WTC11 (cell line): Measurements from ENCODE around the gene SI. TPM values are rescaled to one million over a fixed set of nuclear protein-coding genes. Genes with fewer than 3 reads are reported as not detected.

Source experiments
- GTF2I ChIP-seq: fragments of 250-450 bp; sonication (Bioruptor Pico); conservative IDR thresholded peaks from 2 replicates; pipeline ENCODE4 v1.4.0; 2021; ENCODE audit warnings: mild to moderate bottlenecking
- MAX ChIP-seq: sonication (generic); formaldehyde crosslinking; IDR thresholded peaks from 2 replicates; pipeline ENCODE4 v1.8.0; 2022; ENCODE audit warnings: mild to moderate bottlenecking, missing genetic modification reagents
- RORB ChIP-seq: fragments of 250-450 bp; sonication (Bioruptor Pico); IDR thresholded peaks from 2 replicates; pipeline ENCODE4 v1.9.0; 2021; ENCODE audit warnings: mild to moderate bottlenecking
- STAT6 ChIP-seq: sonication (generic); formaldehyde crosslinking; conservative IDR thresholded peaks from 2 replicates; pipeline ENCODE4 v1.8.1; 2023; ENCODE audit warnings: mild to moderate bottlenecking, low read depth, missing genetic modification reagents, moderate library complexity
- TP53 ChIP-seq: sonication (generic); formaldehyde crosslinking; IDR thresholded peaks from 2 replicates; pipeline ENCODE4 v1.8.1; 2023; ENCODE audit warnings: mild to moderate bottlenecking, missing genetic modification reagents
- ZBTB43 ChIP-seq: sonication (generic); formaldehyde crosslinking; IDR thresholded peaks from 2 replicates; pipeline ENCODE4 v1.8.1; 2023; ENCODE audit warnings: mild to moderate bottlenecking, missing genetic modification reagents
- ZNF317 ChIP-seq: sonication (generic); formaldehyde crosslinking; IDR thresholded peaks from 2 replicates; pipeline ENCODE4 v1.8.1; 2023; ENCODE audit warnings: low read depth, mild to moderate bottlenecking, moderate library complexity, missing genetic modification reagents, borderline replicate concordance
- ZNF512 ChIP-seq: sonication (generic); formaldehyde crosslinking; IDR thresholded peaks from 2 replicates; pipeline ENCODE4 v1.8.1; 2022; ENCODE audit warnings: missing genetic modification reagents, borderline replicate concordance
- total RNA-seq: library from RNA; stranded (reverse); gene quantifications from 3 replicates; pipeline ENCODE4 v1.2.3, GENCODE V29; 2021

The SI gene
- total RNA-seq, 1 experiment from 2014 or later, result not detected

- TF ChIP-seq ZBTB43 (CRISPR knock-in tag) (no peak), ZNF512 (CRISPR knock-in tag) (no peak), MAX (CRISPR knock-in tag) (no peak), RORB (CRISPR knock-in tag) (no peak), ZNF317 (CRISPR knock-in tag) (no peak), STAT6 (CRISPR knock-in tag) (no peak), GTF2I (no peak), TP53 (no peak)
These were observed 148.7 kb downstream of the SI start (continued) for GRCh38 chr3:164929642-164930041.

Other genes with a start within 250 kb of the SI start
- gene SLITRK3, start 117.9 kb upstream of the SI start, total RNA-seq, result 4.4 to 5.4 TPM (median 5.2 TPM) in 3 replicates